Midbrain (tissue), 1 donor: Measurements from ENCODE around the gene ZNF91.
"Not testable (repeated sequence)": the region's sequence is repeated elsewhere in the genome, so short reads cannot be mapped to it uniquely, and the experiment has no call there.

Source experiments
- DNase-seq: peaks from one replicate; lab custom pipeline; 2025; lab: John Stamatoyannopoulos, UW

The ZNF91 gene

GRCh38 chr19:23318941-23319340, 76.3 kb downstream of the ZNF91 start:
- DNase-seq, result not testable (repeated sequence)

- DNase-seq, result no peak
These were observed 77.1 kb downstream of the ZNF91 start for GRCh38 chr19:23318143-23318542.

GRCh38 chr19:23315286-23315685, 80.0 kb downstream of the ZNF91 start:
- no peak for DNase-seq

- DNase-seq, result no peak
These were observed 80.6 kb downstream of the ZNF91 start for GRCh38 chr19:23314505-23315251.

- no peak for DNase-seq
These were observed 82.1 kb downstream of the ZNF91 start for GRCh38 chr19:23313196-23313595.

GRCh38 chr19:23312515-23312914, 82.8 kb downstream of the ZNF91 start:
- no peak for DNase-seq

- DNase-seq, result no peak
These were observed 83.7 kb downstream of the ZNF91 start for GRCh38 chr19:23311551-23311950.

- DNase-seq, result no peak
These were observed 84.5 kb downstream of the ZNF91 start for GRCh38 chr19:23310729-23311211.

- DNase-seq, result no peak
These were observed 85.3 kb downstream of the ZNF91 start for GRCh38 chr19:23309926-23310325.

- DNase-seq, result no peak
These were observed 89.7 kb downstream of the ZNF91 start for GRCh38 chr19:23305555-23305954.

GRCh38 chr19:23304238-23304637, 91.0 kb downstream of the ZNF91 start:
- no peak for DNase-seq

GRCh38 chr19:23294141-23294540, 101.1 kb downstream of the ZNF91 start:
- no peak for DNase-seq

GRCh38 chr19:23289966-23290365, 105.3 kb downstream of the ZNF91 start:
- not testable (repeated sequence) for DNase-seq
